H9 (cell line): ENCODE results near the gene UTS2B. TPM values are rescaled to one million over a fixed set of nuclear protein-coding genes. Genes with fewer than 3 reads are reported as not detected.

Source experiments
- DNase-seq: peaks from one replicate; pipeline ENCODE4 v3.0.0-alpha.2; 2017
- H2AFZ ChIP-seq: one replicate; pipeline ENCODE4 v1.6.1; 2013; ENCODE audit warnings: mild to moderate bottlenecking, low read length, control low read depth, moderate library complexity
- H2AK5ac ChIP-seq: 2 replicates; pipeline ENCODE4 v1.6.1; 2013; ENCODE audit warnings: low read length, control low read depth, mixed read lengths; ENCODE audit not compliant: insufficient read length
- H2BK120ac ChIP-seq: one replicate; pipeline ENCODE4 v1.6.1; 2013; ENCODE audit warnings: low read depth, mild to moderate bottlenecking, low read length, control low read depth, inconsistent platforms; ENCODE audit not compliant: poor library complexity, severe bottlenecking
- H2BK12ac ChIP-seq: 2 replicates; pipeline ENCODE4 v1.6.1; 2013; ENCODE audit warnings: low read length, control low read depth, mixed read lengths, low read depth; ENCODE audit not compliant: insufficient read length
- H2BK15ac ChIP-seq: 2 replicates; pipeline ENCODE4 v1.6.1; 2013; ENCODE audit warnings: low read depth, low read length, control low read depth
- H2BK20ac ChIP-seq: one replicate; pipeline ENCODE4 v1.6.1; 2013; ENCODE audit warnings: low read depth, mild to moderate bottlenecking, low read length, control low read depth, inconsistent platforms; ENCODE audit not compliant: poor library complexity, severe bottlenecking
- H2BK5ac ChIP-seq: 2 replicates; pipeline ENCODE4 v1.6.1; 2013; ENCODE audit warnings: low read length, control low read depth, mixed read lengths; ENCODE audit not compliant: insufficient read length
- H3K14ac ChIP-seq: 2 replicates; pipeline ENCODE4 v1.6.1; 2013; ENCODE audit warnings: low read length, control low read depth; ENCODE audit not compliant: insufficient read depth
- H3K18ac ChIP-seq: 2 replicates; pipeline ENCODE4 v1.6.1; 2013; ENCODE audit warnings: low read depth, mild to moderate bottlenecking, mixed read lengths, low read length, control low read depth; ENCODE audit not compliant: insufficient read length
- H3K23ac ChIP-seq: 2 replicates; pipeline ENCODE4 v1.6.1; 2013; ENCODE audit warnings: low read length, control low read depth, mixed read lengths, low read depth; ENCODE audit not compliant: insufficient read length
- H3K23me2 ChIP-seq: 2 replicates; pipeline ENCODE4 v1.6.1; 2013; ENCODE audit warnings: low read depth, mild to moderate bottlenecking, mixed read lengths, low read length, control low read depth; ENCODE audit not compliant: insufficient read length, poor library complexity, severe bottlenecking
- H3K27ac ChIP-seq: 2 replicates; pipeline ENCODE4 v1.5.1; 2013; ENCODE audit warnings: low read length, control low read depth, mixed read lengths, low read depth; ENCODE audit not compliant: insufficient read length
- H3K27me3 ChIP-seq: 2 replicates; pipeline ENCODE4 v1.6.1; 2013; ENCODE audit warnings: low read length, control low read depth, inconsistent platforms; ENCODE audit not compliant: insufficient read depth
- H3K4ac ChIP-seq: 2 replicates; pipeline ENCODE4 v1.6.1; 2013; ENCODE audit warnings: low read depth, mild to moderate bottlenecking, control low read depth, inconsistent platforms, low read length, moderate library complexity
- H3K4me1 ChIP-seq: 2 replicates; pipeline ENCODE4 v1.6.1; 2013; ENCODE audit warnings: low read length, control low read depth, inconsistent platforms; ENCODE audit not compliant: insufficient read depth
- H3K4me2 ChIP-seq: 2 replicates; pipeline ENCODE4 v1.6.1; 2013; ENCODE audit warnings: low read length, control low read depth, mixed read lengths; ENCODE audit not compliant: insufficient read length, insufficient read depth
- H3K56ac ChIP-seq: 2 replicates; pipeline ENCODE4 v1.6.1; 2013; ENCODE audit warnings: low read depth, mild to moderate bottlenecking, mixed read lengths, low read length, control low read depth; ENCODE audit not compliant: insufficient read length
- H3K79me1 ChIP-seq: 2 replicates; pipeline ENCODE4 v1.6.1; 2013; ENCODE audit warnings: low read depth, mild to moderate bottlenecking, moderate library complexity, low read length, control low read depth, inconsistent platforms; ENCODE audit not compliant: insufficient read depth, poor library complexity, severe bottlenecking
- H3K79me2 ChIP-seq: 2 replicates; pipeline ENCODE4 v1.6.1; 2013; ENCODE audit warnings: low read length, control low read depth, inconsistent platforms; ENCODE audit not compliant: insufficient read depth
- H3K9ac ChIP-seq: 2 replicates; pipeline ENCODE4 v1.6.1; 2013; ENCODE audit warnings: low read length, control low read depth, mixed read lengths; ENCODE audit not compliant: insufficient read length; ENCODE audit errors: extremely low read depth
- H3K9me3 ChIP-seq: one replicate; pipeline ENCODE4 v1.6.1; 2013; ENCODE audit warnings: low read depth, low read length, inconsistent platforms; ENCODE audit not compliant: control insufficient read depth
- H3T11ph ChIP-seq: one replicate; pipeline ENCODE4 v1.6.1; 2013; ENCODE audit warnings: mild to moderate bottlenecking, low read length, control low read depth, inconsistent platforms
- H4K20me1 ChIP-seq: one replicate; pipeline ENCODE4 v1.6.1; 2013; ENCODE audit not compliant: control insufficient read depth, insufficient read length, insufficient read depth
- H4K5ac ChIP-seq: 2 replicates; pipeline ENCODE4 v1.6.1; 2013; ENCODE audit warnings: low read depth, mild to moderate bottlenecking, mixed read lengths, low read length, control low read depth; ENCODE audit not compliant: insufficient read length
- H4K8ac ChIP-seq: replicated peaks from 2 replicates; pipeline ENCODE4 v1.6.1; 2013; ENCODE audit warnings: low read length, control low read depth, mixed read lengths, low read depth; ENCODE audit not compliant: insufficient read length
- H4K91ac ChIP-seq: 2 replicates; pipeline ENCODE4 v1.6.1; 2013; ENCODE audit warnings: low read depth, mild to moderate bottlenecking, moderate library complexity, mixed read lengths, low read length, control low read depth; ENCODE audit not compliant: insufficient read length
- H3K27ac Mint-ChIP-seq, 3 experiments: 2 replicates in 2 of 3; 3 replicates in 1 of 3; pipeline ENCODE4 v1.8.0; 2020 to 2021; ENCODE audit warnings: mixed read lengths in 3 of 3, mild to moderate bottlenecking in 1 of 3, moderate library complexity in 1 of 3
- H3K27me3 Mint-ChIP-seq: 2 replicates; pipeline ENCODE4 v1.8.0; 2021; ENCODE audit warnings: low read depth, mild to moderate bottlenecking, moderate library complexity, mixed read lengths
- H3K36me3 Mint-ChIP-seq, 3 experiments: 2 replicates in 2 of 3; 3 replicates in 1 of 3; pipeline ENCODE4 v1.8.0; 2020 to 2021; ENCODE audit warnings: low read depth in 3 of 3, mixed read lengths in 3 of 3; ENCODE audit not compliant: insufficient read depth in 1 of 3
- H3K4me1 Mint-ChIP-seq, 2 experiments: 2 replicates each; pipeline ENCODE4 v1.8.0; 2020; ENCODE audit warnings: mixed read lengths in 2 of 2
- H3K4me3 Mint-ChIP-seq, 2 experiments: 2 replicates in 1 of 2; 3 replicates in 1 of 2; pipeline ENCODE4 v1.8.0; 2020 to 2021; ENCODE audit warnings: mild to moderate bottlenecking in 2 of 2, mixed read lengths in 2 of 2, moderate library complexity in 1 of 2
- H3K9me3 Mint-ChIP-seq, 2 experiments: 2 replicates in 1 of 2; 3 replicates in 1 of 2; pipeline ENCODE4 v1.8.0; 2020; ENCODE audit warnings: mild to moderate bottlenecking in 2 of 2, mixed read lengths in 2 of 2, moderate library complexity in 1 of 2
- WGBS: extraction: QIAGEN DNeasy Blood & Tissue Kit; methylation state at CpG from one replicate; pipeline ENCODE4 v1.1.7; 2013; ENCODE audit warnings: missing lambda C conversion rate, low lambda C conversion rate, mixed read lengths; ENCODE audit not compliant: insufficient read length; ENCODE audit errors: extremely low coverage; 5-methylcytosine and 5-hydroxymethylcytosine counted together
- total RNA-seq: library from RNA; stranded (reverse); gene quantifications from 2 replicates; pipeline ENCODE4 v1.2.1, GENCODE V29; 2021
- TF ChIP-seq, protein P1 (sequence below): fragments of 200-600 bp; sonication (generic); conservative IDR thresholded peaks from 3 replicates; pipeline ENCODE4 v1.8.0; 2021; ENCODE audit warnings: antibody characterized with exemption, mild to moderate bottlenecking

UTS2B gene
- total RNA-seq, 1 experiment from 2014 or later, result 0.09 TPM

DNA sequence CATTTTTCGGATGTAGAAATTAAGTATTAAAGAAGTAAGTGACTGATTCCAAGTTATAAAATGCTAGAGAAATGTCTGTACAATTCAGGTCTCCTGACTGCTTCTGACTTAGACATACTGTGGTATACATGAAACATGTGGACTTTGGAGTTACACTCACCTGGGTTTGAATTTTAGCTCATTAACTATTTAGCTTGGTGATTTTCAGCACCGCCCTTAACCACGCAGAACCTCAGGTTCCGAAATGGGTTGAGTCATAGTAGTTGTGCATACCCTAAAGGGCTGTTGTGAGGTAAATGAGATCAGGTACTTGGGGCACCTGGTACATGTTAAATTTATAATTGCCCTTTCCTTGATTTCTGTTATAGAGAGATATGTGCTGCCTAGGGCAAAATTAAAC lies 32.9 kb upstream of the UTS2B start:
- no peak overlapping the region for H3T11ph ChIP-seq
- H3K4me3 Mint-ChIP-seq, result no peak overlapping the region
- H3K27ac ChIP-seq, result no peak overlapping the region
- H3K79me2 ChIP-seq, result no peaks in the 10 kb centered on the region
- DNase-seq, result no peak
- H3K79me1 ChIP-seq, result no peaks in the 10 kb centered on the region
- no peaks in the 10 kb centered on the region for H4K20me1 ChIP-seq
- H2AFZ ChIP-seq, result no peak overlapping the region
- H3K4me1 Mint-ChIP-seq, result peaks cover 47 to 52% of the 10 kb centered on the region in 2 experiments
- no peak overlapping the region for H3K18ac ChIP-seq
- H3K4me2 ChIP-seq, result no peak overlapping the region
- H2BK120ac ChIP-seq, result no peak overlapping the region
- H3K9ac ChIP-seq, result no peak overlapping the region
- H3K56ac ChIP-seq, result no peak overlapping the region
- peaks cover 10% of the 10 kb centered on the region for H3K4me1 ChIP-seq
- no peak overlapping the region for H4K5ac ChIP-seq
- H4K91ac ChIP-seq, result no peak overlapping the region
- no peak overlapping the region for H4K8ac ChIP-seq
- H3K4ac ChIP-seq, result no peak overlapping the region
- H3K9me3 Mint-ChIP-seq, result no peaks in the 10 kb centered on the region
- no peaks in the 10 kb centered on the region for H3K9me3 ChIP-seq
- no peak overlapping the region for H3K27ac Mint-ChIP-seq
- WGBS, result no CpG with 5 or more reads among the region's 4 CpGs
- H3K23ac ChIP-seq, result no peak overlapping the region
- H3K23me2 ChIP-seq, result no peaks in the 10 kb centered on the region
- peaks cover 9 to 34% (median 12%) of the 10 kb centered on the region in 3 experiments for H3K36me3 Mint-ChIP-seq
- TF ChIP-seq, protein P1, sequence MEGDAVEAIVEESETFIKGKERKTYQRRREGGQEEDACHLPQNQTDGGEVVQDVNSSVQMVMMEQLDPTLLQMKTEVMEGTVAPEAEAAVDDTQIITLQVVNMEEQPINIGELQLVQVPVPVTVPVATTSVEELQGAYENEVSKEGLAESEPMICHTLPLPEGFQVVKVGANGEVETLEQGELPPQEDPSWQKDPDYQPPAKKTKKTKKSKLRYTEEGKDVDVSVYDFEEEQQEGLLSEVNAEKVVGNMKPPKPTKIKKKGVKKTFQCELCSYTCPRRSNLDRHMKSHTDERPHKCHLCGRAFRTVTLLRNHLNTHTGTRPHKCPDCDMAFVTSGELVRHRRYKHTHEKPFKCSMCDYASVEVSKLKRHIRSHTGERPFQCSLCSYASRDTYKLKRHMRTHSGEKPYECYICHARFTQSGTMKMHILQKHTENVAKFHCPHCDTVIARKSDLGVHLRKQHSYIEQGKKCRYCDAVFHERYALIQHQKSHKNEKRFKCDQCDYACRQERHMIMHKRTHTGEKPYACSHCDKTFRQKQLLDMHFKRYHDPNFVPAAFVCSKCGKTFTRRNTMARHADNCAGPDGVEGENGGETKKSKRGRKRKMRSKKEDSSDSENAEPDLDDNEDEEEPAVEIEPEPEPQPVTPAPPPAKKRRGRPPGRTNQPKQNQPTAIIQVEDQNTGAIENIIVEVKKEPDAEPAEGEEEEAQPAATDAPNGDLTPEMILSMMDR, result no peak
- no peak overlapping the region for H3K14ac ChIP-seq
- H2BK12ac ChIP-seq, result no peak overlapping the region
- no peaks in the 10 kb centered on the region for H3K27me3 ChIP-seq
- H2BK15ac ChIP-seq, result no peak overlapping the region
- no peak overlapping the region for H2AK5ac ChIP-seq
- H2BK5ac ChIP-seq, result no peak overlapping the region
- no peak overlapping the region for H2BK20ac ChIP-seq
- no peaks in the 10 kb centered on the region for H3K27me3 Mint-ChIP-seq
